GM19452 (cell line): Measurements from ENCODE around the gene RNF115.
"Not testable (repeated sequence)": the region's sequence is repeated elsewhere in the genome, so short reads cannot be mapped to it uniquely, and the experiment has no call there.

ENCODE experiments used
- ATAC-seq: cut with Tn5 transposase; IDR thresholded peaks from one replicate; pipeline ENCODE4 v1.9.1; 2021; ENCODE audit not compliant: unreplicated experiment

The RNF115 gene

DNA sequence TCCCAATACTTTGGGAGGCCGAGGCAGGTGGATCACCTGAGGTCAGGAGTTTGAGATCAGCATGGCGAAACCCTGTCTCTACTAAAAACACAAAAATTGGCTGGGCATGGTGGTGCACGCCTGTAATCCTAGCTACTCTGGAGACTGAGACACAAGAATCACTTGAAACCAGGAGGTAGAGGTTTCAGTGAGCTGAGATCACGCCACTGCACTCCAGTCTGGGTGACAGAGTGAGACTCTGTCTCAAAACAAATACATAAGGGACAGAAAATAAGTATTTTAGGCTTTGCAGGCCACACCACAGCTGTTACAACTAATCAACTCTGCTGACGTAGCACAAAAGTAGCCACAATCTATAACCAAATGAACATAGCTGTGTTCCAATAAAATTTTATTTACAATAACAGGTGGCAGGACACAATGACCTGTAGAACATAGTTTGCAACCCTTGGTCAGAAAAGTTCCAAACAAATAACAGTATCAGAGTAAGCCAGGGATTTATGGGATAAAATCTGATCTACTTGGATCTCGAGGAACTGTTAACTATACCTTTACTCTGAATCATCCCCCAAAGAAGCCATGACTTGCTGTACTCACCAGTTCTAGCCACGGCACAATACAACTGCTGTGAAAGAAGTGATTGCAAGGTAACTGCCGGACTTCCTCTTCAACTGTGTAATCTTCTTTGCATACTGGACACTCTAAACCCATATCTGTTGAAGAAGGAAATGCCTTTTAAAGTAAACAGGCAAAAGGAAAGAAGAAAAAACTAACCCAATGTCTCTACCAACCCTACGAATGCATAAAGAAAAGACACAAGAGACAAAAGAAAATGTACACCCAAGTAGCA, 76.3 kb downstream of the RNF115 start:
- ATAC-seq: no peak

DNA sequence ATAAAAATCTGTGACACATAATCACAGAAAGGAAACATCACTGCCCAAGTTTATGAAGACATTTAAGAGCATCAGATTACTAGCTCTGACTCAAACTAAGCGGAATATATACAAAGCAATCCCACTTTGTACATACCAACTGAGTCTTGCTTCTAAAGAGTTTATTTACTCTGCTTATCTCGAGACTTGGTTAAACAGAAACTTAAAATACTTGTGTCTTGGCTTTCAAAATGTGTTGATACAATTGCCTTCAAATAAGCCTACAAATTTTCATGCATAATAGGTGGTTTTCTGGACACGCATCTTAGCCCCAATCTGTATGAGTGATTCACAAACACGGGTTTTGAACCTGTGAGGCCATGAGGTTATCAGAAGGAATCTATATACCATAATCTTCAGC, 83.6 kb downstream of the RNF115 start:
- ATAC-seq: no peak

DNA sequence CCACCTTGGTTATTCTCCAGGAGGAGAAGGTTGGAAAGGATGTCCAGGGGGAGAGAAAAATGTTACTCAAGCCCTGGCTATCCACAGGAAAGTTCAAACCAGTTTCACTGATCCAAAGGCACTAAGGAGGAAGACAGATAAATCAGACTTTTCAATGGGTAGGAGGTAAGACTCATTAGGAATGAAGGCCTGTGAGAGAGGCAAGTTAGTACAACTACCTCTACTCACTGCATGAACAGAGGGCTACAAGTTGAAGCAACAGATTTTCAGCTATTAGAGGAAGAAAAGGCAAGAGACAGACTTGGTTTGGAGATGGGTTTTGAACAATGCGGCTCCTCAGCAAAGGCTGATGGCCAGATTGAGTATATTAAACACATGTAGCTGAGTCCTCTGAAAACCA, 87.7 kb downstream of the RNF115 start:
- no peak for ATAC-seq

DNA sequence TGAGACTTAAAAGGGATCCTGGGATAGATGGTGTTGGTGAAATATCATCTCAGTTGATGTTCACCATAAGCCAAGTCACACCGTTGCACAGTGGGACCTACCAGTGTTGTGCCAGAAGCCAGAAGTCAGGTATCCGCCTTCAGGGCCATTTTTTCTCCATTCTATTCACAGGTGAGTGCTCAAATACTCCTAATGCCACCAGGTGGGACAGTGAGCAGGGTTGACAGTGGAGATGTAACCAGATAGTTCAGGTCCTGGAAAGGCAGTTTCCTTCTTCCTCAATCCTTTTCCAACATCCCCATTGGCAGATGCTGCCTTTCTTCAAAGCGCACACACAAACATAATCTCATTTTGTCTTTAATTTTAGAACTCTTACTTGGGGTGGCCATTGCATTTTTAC, 93.0 kb downstream of the RNF115 start:
- no peak for ATAC-seq

GRCh38 chr1:145730467-145730866, 93.4 kb downstream of the RNF115 start:
- ATAC-seq: no peak

DNA sequence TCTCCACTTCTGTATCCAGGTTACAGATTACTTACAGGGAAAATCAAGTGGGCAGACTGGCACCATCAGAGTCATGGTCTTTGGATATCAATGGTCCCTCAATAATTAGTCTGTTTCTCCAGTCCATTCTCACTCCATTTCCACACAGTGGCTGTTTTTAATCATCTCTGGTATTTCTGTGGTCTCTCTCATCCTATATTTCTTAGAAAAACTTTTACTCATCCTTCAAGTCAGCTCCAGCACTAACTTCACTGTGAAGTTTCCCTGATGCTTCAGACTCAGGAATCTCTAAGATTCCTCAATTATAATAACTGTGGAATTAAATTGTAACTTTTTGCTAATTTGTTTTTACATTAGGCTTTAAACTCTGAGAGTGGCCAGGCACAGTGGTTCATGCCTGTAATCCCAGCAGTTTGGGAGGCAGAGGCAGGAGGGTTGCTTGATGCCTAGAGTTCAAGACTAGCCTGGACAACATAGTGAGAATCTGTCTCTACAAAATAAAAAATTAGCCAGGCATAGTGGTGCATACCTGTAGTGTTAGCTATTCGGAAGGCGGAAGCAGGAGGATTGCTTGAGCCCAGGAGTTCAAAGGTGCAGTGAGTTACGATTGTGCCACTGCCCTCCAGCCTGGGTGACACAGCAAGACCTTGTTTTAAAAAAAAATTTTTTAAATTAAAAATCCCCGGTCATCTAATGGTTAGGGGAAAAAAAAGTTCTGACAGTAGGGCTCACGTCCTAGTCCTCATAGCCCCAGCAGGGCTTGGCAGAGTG, 94.0 kb downstream of the RNF115 start:
- no peak for ATAC-seq

- no peak for ATAC-seq
Measured at GRCh38 chr1:145729196-145729595, 94.7 kb downstream of the RNF115 start.

GRCh38 chr1:145726193-145726592, 97.7 kb downstream of the RNF115 start:
- ATAC-seq: not testable (repeated sequence)

DNA sequence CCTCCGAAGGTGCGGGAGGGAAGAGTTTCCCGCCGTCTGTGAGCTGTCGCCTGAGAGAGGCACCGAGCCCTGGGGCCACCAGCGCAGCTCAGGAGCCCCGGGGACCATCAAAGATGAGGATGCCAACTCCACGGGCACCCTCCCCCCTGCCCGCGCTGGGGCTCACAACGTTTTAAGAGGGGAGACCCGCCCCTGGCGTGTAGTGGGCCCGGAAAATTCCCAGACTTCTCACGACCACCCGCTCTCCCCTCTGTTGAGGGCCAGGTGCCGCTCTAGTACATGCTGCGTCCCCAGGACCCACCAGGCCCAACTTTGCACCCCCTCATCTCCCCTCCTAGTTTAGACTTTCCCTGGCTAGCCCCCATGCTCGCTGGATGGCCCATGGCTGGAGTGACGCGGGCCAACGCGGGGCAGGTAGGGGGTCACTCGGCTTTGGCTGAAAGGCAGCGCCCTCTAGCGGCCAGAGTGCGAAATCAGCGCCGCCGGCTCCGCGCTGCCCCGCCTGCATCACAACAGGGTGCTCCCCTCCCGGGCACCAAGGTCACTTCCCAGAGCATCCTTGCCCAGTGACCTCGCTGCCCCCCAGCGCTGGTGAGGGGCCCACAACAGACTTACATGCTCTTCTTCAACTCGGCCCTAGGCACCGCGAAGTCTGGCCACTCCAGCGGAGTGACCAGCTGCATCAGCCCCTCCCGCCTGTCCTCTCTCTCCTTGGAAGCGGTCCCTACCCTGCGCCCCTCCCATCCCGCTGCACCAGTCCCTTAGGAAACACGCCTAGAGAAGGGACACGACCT, 102.8 kb downstream of the RNF115 start:
- ATAC-seq: peak; percentile 93

GRCh38 chr1:145720556-145720877, 103.4 kb downstream of the RNF115 start:
- no peak for ATAC-seq

DNA sequence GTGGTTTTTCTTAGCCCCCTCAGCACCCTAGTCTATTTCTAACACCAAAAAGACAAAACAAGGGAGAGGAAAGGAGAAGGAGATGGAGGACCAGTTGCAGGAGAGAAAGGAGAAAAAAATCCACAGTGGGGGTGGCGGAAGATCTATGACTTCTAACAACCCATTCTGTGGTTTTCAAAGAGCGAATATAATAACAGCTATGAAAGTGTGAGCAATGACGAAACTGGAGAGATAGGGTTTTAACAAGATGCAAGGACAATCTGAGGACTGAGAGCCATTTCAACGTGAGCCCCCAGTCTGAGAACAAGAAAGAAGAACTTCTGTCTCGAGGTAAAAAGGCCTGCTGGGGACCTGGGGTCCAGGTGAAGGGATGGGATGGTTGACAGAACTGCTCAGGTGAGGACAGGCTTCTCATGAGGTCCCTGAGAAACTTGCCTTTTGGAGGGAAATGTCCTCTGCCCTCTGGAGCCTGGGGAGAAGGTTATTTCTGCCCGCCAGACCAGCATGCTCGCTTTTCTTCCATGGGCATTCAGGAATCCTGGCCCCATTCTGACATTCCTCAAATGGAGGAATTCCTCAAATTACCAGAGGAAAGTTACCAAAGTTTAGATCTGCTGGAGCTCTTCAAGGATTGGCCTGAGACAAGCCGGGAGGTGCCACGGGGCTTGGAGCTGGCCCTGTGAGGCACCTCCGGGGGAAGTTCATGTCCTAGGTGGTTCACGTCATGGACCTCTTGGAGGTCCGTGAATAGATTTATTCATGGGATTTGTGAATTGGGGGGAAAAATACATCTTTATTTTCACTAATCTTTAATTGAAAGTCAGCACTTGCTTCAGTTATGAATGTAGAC, 104.4 kb downstream of the RNF115 start, which contains the start of gene CD160:
Gene CD160, plus strand, starts transcription at position 270 of the 850 bp plus-strand sequence. CDS start 8,829 bp downstream, outside the sequence.
- no peak for ATAC-seq

DNA sequence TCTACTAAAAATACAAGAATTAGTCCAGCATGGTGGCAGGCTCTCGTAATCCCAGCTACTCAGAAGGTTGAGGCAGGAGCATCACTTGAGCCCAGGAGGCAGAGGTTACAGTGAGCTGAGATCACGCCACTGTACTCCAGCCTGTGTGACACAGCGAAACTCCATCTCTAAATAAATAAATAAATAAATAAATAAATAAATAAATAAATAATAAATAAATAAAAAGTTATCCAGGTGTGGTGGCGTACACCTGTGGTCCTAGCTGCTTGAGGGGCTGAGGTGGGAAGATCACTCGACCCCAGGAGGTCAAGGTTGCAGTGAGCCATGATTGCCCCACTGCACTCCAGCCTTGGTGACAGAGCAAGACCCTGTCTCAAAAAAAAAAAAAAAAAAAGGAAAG, 105.4 kb downstream of the RNF115 start:
- ATAC-seq: not testable (repeated sequence)

DNA sequence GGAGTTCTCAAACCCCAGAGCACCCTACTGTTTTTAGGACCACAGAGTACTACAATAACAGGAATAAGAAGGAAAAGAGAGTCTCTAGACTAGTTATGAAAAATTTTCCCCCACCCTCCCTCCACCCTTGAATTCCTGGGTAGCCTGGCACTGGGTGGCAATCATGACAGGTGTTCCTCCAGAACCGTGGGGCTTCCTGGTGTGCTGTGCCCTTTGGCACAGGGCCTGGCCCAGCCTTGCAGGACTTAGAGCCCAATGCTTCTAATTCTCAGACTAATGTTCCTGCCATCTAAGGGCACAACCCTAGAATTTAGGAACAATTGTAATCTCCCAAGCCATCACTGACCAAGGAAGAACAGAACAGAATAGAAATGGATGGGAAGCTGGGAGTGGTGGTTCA, 106.1 kb downstream of the RNF115 start:
- no peak for ATAC-seq

- no peak for ATAC-seq
Measured at GRCh38 chr1:145716641-145717345, 107.1 kb downstream of the RNF115 start.

DNA sequence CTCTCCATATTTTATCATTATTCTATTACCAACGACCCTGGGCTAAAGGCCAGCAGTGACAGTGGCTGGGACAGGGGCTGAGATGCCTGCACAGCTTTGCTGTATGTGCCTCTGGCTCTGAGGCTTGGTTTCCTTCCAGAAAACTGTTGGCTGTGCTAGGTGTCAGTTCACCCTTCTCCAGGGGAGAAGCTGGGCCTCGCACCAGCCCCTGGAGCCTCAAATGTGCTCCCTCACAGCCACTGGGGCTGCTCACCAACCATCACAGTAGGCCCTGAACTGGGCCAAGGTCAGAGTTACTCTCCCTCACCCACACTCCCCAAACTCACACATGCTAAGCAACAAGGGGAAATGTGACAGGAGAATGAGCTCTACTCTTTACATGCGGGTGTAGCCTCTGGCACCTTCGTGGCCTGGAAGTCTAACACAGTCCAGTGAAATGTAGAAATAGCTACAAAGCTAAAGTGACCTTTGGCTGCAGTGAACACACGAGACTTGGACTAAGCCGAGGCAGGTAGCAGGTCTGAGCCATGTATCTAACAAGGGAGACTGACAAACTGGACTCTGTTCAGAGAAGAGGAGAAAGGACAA, 109.3 kb downstream of the RNF115 start:
- no peak for ATAC-seq

- no peak for ATAC-seq
Measured at GRCh38 chr1:145711213-145711651, 112.7 kb downstream of the RNF115 start.

- ATAC-seq: no peak
Measured at GRCh38 chr1:145710291-145711027, 113.4 kb downstream of the RNF115 start.

- ATAC-seq: no peak
Measured at GRCh38 chr1:145708063-145708462, 115.8 kb downstream of the RNF115 start.
